ENCODE results near the gene DCDC2B. TPM values are rescaled to one million over a fixed set of nuclear protein-coding genes. Genes with fewer than 3 reads are reported as not detected.

DCDC2B gene
- total RNA-seq, 1 experiment from 2014 or later: not detected

- no peak overlapping the region for H3K4me3 Mint-ChIP-seq
- Histone ChIP-seq H2BK20ac (ENCODE audit: low read depth, low read length, poor library complexity, severe bottlenecking) (no peak overlapping the region), H2BK120ac (ENCODE audit: low read depth, low read length, poor library complexity, severe bottlenecking) (no peak overlapping the region), H4K91ac (ENCODE audit: insufficient read length, low read depth, low read length) (no peak overlapping the region), H3K4me1 (ENCODE audit: insufficient read depth, low read length) (peaks cover 2% of the 10 kb centered on the region; the same call in 1 of the 2 replicates), H4K20me1 (ENCODE audit: control insufficient read depth, insufficient read depth, insufficient read length) (no peaks in the 10 kb centered on the region), H3K23me2 (ENCODE audit: insufficient read length, low read depth, low read length, poor library complexity, severe bottlenecking) (peaks cover 7% of the 10 kb centered on the region), H2BK12ac (ENCODE audit: insufficient read length, low read depth, low read length) (no peak overlapping the region), H3K27ac (ENCODE audit: insufficient read length, low read depth, low read length) (no peak overlapping the region), H3K18ac (ENCODE audit: insufficient read length, low read depth, low read length) (no peak overlapping the region), H3K9me3 (ENCODE audit: control insufficient read depth, low read depth, low read length) (no peaks in the 10 kb centered on the region), H2BK5ac (ENCODE audit: insufficient read length, low read length) (no peak overlapping the region), H3K79me2 (ENCODE audit: insufficient read depth, low read length) (peaks cover 4% of the 10 kb centered on the region; the same call in 1 of the 2 replicates), H3K27me3 (ENCODE audit: insufficient read depth, low read length) (no peaks in the 10 kb centered on the region), H3K23ac (ENCODE audit: insufficient read length, low read depth, low read length) (no peak overlapping the region), H2AK5ac (ENCODE audit: insufficient read length, low read length) (no peak overlapping the region), H3K56ac (ENCODE audit: insufficient read length, low read depth, low read length) (no peak overlapping the region), H4K5ac (ENCODE audit: insufficient read length, low read depth, low read length) (no peak overlapping the region), H3K4me2 (ENCODE audit: insufficient read depth, insufficient read length, low read length) (no peak overlapping the region), H3K79me1 (ENCODE audit: insufficient read depth, low read depth, low read length, poor library complexity, severe bottlenecking) (peaks cover 9% of the 10 kb centered on the region), H3K9ac (ENCODE audit: extremely low read depth, insufficient read length, low read length) (no peak overlapping the region), H3K4ac (ENCODE audit: low read depth, low read length) (no peak overlapping the region), H2AFZ (ENCODE audit: low read length) (no peak overlapping the region), H4K8ac (replicated peaks; ENCODE audit: insufficient read length, low read depth, low read length) (no peak overlapping the region), H3T11ph (ENCODE audit: low read length) (no peak overlapping the region), H3K14ac (ENCODE audit: insufficient read depth, low read length) (no peak overlapping the region), H2BK15ac (ENCODE audit: low read depth, low read length) (no peak overlapping the region)
- TF ChIP-seq, protein P1, sequence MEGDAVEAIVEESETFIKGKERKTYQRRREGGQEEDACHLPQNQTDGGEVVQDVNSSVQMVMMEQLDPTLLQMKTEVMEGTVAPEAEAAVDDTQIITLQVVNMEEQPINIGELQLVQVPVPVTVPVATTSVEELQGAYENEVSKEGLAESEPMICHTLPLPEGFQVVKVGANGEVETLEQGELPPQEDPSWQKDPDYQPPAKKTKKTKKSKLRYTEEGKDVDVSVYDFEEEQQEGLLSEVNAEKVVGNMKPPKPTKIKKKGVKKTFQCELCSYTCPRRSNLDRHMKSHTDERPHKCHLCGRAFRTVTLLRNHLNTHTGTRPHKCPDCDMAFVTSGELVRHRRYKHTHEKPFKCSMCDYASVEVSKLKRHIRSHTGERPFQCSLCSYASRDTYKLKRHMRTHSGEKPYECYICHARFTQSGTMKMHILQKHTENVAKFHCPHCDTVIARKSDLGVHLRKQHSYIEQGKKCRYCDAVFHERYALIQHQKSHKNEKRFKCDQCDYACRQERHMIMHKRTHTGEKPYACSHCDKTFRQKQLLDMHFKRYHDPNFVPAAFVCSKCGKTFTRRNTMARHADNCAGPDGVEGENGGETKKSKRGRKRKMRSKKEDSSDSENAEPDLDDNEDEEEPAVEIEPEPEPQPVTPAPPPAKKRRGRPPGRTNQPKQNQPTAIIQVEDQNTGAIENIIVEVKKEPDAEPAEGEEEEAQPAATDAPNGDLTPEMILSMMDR (conservative IDR thresholded peaks at IDR 0.05): no peak
- H3K36me3 Mint-ChIP-seq (ENCODE audit: insufficient read depth in 1 of 3, low read depth in 3 of 3): peaks cover 61 to 84% (median 83%) of the 10 kb centered on the region in 3 experiments
- H3K4me1 Mint-ChIP-seq: peaks cover 12 to 16% of the 10 kb centered on the region in 2 experiments
- H3K27ac Mint-ChIP-seq: peak overlapping the region in 2 of 3 experiments; percentile 0 to 74; a peak in 1 of 7 replicates
- no peaks in the 10 kb centered on the region for H3K9me3 Mint-ChIP-seq
- H3K27me3 Mint-ChIP-seq (ENCODE audit: low read depth): no peaks in the 10 kb centered on the region
- no peak for DNase-seq
These were observed 24.2 kb upstream of the DCDC2B start for GRCh38 chr1:32184650-32185049.
